Common myeloid progenitor, CD34-positive (primary cell): ENCODE results near the gene BRIP1.

Experiments used
- CTCF ChIA-PET: fragments of 350-600 bp; sonication (Branson Sonifier 250); formaldehyde crosslinking; loops from one replicate; lab custom pipeline; 2021; ENCODE audit warnings: antibody characterized with exemption; lab: Charles Lee
- POLR2A ChIA-PET: fragments of 350-600 bp; sonication (Branson Sonifier 250); formaldehyde crosslinking; loops from one replicate; lab custom pipeline; 2021; ENCODE audit warnings: antibody characterized with exemption; lab: Charles Lee
- DNase-seq, 3 donors: peaks; one replicate each; pipeline versions ENCODE4 v3.0.0 to v3.0.0-alpha.2; 2013
- H3K27ac ChIP-seq, 2 experiments: 1 replicate in 1 of 2; 2 replicates in 1 of 2; pipeline ENCODE4 v1.7.0; 2013; ENCODE audit warnings: inconsistent platforms in 2 of 2, low read length in 2 of 2, mild to moderate bottlenecking in 2 of 2, low read depth in 1 of 2, moderate library complexity in 1 of 2; ENCODE audit not compliant: severe bottlenecking in 2 of 2, insufficient read depth in 1 of 2, poor library complexity in 1 of 2
- H3K27me3 ChIP-seq, 5 experiments: replicated peaks in 2 of 5; 1 replicate in 3 of 5; 2 replicates in 2 of 5; pipeline versions ENCODE4 v1.6.1 to v1.7.0; 2013; ENCODE audit warnings: low read length in 4 of 5, mild to moderate bottlenecking in 2 of 5, moderate library complexity in 2 of 5, inconsistent platforms in 1 of 5; ENCODE audit not compliant: insufficient read depth in 5 of 5, control insufficient read depth in 4 of 5
- H3K36me3 ChIP-seq, 4 experiments: 1 replicate in 2 of 4; 2 replicates in 2 of 4; pipeline versions ENCODE4 v1.6.1 to v1.7.0; 2013; ENCODE audit warnings: low read length in 3 of 4, control low read depth in 1 of 4, mild to moderate bottlenecking in 1 of 4; ENCODE audit not compliant: control insufficient read depth in 4 of 4, insufficient read depth in 4 of 4
- H3K4me1 ChIP-seq, 4 experiments: 1 replicate in 3 of 4; 2 replicates in 1 of 4; pipeline versions ENCODE4 v1.6.1 to v1.7.1; 2013; ENCODE audit warnings: low read length in 3 of 4, mild to moderate bottlenecking in 3 of 4, control low read depth in 1 of 4, inconsistent platforms in 1 of 4, moderate library complexity in 1 of 4; ENCODE audit not compliant: control insufficient read depth in 4 of 4, insufficient read depth in 4 of 4; ENCODE audit errors: control extremely low read depth in 1 of 4
- H3K4me3 ChIP-seq, 7 experiments: 1 replicate in 4 of 7; 2 replicates in 3 of 7; pipeline versions ENCODE4 v1.5.1 to v1.7.0; 2013; ENCODE audit warnings: mild to moderate bottlenecking in 7 of 7, low read length in 6 of 7, moderate library complexity in 6 of 7, inconsistent platforms in 2 of 7, low read depth in 2 of 7, control low read depth in 1 of 7; ENCODE audit not compliant: insufficient read depth in 4 of 7, control insufficient read depth in 1 of 7; ENCODE audit errors: extremely low read depth in 1 of 7
- H3K9me3 ChIP-seq, 5 experiments: 1 replicate in 4 of 5; 2 replicates in 1 of 5; pipeline versions ENCODE4 v1.6.1 to v1.7.1; 2013; ENCODE audit warnings: low read length in 4 of 5, mild to moderate bottlenecking in 2 of 5, inconsistent platforms in 1 of 5, low read depth in 1 of 5, moderate library complexity in 1 of 5; ENCODE audit not compliant: control insufficient read depth in 4 of 5, insufficient read depth in 2 of 5; ENCODE audit errors: control extremely low read depth in 1 of 5
- WGBS: methylation state at CpG from one replicate; pipeline ENCODE4 v1.1.5; 2013; ENCODE audit not compliant: insufficient coverage; 5-methylcytosine and 5-hydroxymethylcytosine counted together

BRIP1 gene

GRCh38 chr17:61878520-61878919 lies 15.2 kb upstream of the BRIP1 start:
- H3K9me3 ChIP-seq, result no peaks in the 10 kb centered on the region
- ChIA-PET CTCF (no interaction called here), POLR2A (no interaction called here)
- 100% methylated on average over 1 of the region's 2 CpGs for WGBS
- peaks cover 14 to 51% (median 32%) of the 10 kb centered on the region in 4 experiments for H3K36me3 ChIP-seq
- H3K4me1 ChIP-seq, result no peaks in the 10 kb centered on the region
- no peaks in the 10 kb centered on the region for H3K27me3 ChIP-seq
- H3K27ac ChIP-seq, result no peak overlapping the region
- DNase-seq, result no peak
- H3K4me3 ChIP-seq, result no peak overlapping the region

GRCh38 chr17:61877837-61878236 lies 14.5 kb upstream of the BRIP1 start:
- Histone ChIP-seq H3K9me3 (no peaks in the 10 kb centered on the region), H3K4me1 (no peaks in the 10 kb centered on the region), H3K4me3 (no peak overlapping the region), H3K27ac (no peak overlapping the region), H3K36me3 (peaks cover 12 to 50% (median 31%) of the 10 kb centered on the region in 4 experiments), H3K27me3 (no peaks in the 10 kb centered on the region)
- ChIA-PET POLR2A (no interaction called here), CTCF (no interaction called here)
- WGBS, result no CpG with 5 or more reads among the region's 2 CpGs
- DNase-seq, result no peak

DNA sequence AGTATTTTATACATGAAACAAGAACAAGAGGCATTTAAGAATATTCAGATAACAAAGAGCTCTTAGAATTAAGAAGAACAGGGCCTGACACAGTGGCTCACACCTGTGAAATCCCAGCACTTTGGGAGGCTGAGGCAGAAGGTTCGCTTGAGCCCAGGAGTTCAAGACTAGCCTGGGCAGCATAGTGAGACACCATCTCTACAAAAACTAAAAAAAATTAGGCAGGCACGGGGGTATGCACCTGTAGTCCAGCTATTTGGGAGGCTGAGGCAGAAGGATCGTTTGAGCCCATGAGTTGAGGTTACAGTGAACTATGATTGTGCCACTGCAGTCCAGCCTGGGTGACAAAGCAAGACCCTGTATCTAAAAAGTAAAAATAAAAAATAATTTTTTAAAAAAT lies 12.5 kb upstream of the BRIP1 start:
- no peak for DNase-seq
- Histone ChIP-seq H3K27ac (no peak overlapping the region), H3K36me3 (peaks cover 14 to 53% (median 34%) of the 10 kb centered on the region in 4 experiments), H3K27me3 (no peaks in the 10 kb centered on the region), H3K4me1 (no peaks in the 10 kb centered on the region), H3K4me3 (no peak overlapping the region), H3K9me3 (no peaks in the 10 kb centered on the region)
- ChIA-PET CTCF (interaction anchor here (0.5 to 1.2 kb wide), 2 partner anchors 28 to 160 kb away, joined by 3 to 5 read pairs; no protein-coding TSS in a partner anchor), POLR2A (no interaction called here)
- 100% methylated on average over 1 of the region's 3 CpGs for WGBS

GRCh38 chr17:61875285-61875684 lies 12.0 kb upstream of the BRIP1 start:
- Histone ChIP-seq H3K27me3 (no peaks in the 10 kb centered on the region), H3K4me1 (no peaks in the 10 kb centered on the region), H3K4me3 (no peak overlapping the region), H3K9me3 (no peaks in the 10 kb centered on the region), H3K27ac (no peak overlapping the region), H3K36me3 (peaks cover 16 to 53% (median 35%) of the 10 kb centered on the region in 4 experiments)
- ChIA-PET CTCF (interaction anchor here (0.5 kb wide), 1 partner anchor 160 kb away, joined by 3 read pairs; no protein-coding TSS in a partner anchor), POLR2A (no interaction called here)
- no CpG with 5 or more reads among the region's 1 CpG for WGBS
- DNase-seq, result no peak

DNA sequence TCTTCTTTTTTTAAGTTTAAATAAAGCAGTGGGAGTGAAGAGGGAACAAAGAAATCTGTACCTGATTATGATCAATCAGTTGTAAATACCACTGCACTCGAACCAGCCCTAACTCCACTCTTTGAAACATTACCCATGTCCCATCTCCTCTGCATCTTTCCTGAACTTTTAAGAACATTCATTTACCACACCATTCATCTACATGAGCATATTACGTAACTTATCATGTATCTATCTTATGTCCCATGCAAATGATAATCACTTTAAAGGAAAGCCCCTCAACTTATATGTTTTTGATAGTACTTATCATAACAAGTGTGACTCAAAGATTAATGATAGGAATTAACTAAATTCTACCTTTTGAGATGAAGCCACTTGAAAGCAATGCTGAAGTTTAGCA lies 10.7 kb upstream of the BRIP1 start:
- Histone ChIP-seq H3K36me3 (peaks cover 18 to 56% (median 36%) of the 10 kb centered on the region in 4 experiments), H3K27ac (no peak overlapping the region), H3K4me1 (no peaks in the 10 kb centered on the region), H3K27me3 (no peaks in the 10 kb centered on the region), H3K4me3 (no peak overlapping the region), H3K9me3 (no peaks in the 10 kb centered on the region)
- POLR2A ChIA-PET, result no interaction called here
- CTCF ChIA-PET, result no interaction called here
- 86% methylated on average over 1 of the region's 2 CpGs for WGBS
- DNase-seq, result no peak

DNA sequence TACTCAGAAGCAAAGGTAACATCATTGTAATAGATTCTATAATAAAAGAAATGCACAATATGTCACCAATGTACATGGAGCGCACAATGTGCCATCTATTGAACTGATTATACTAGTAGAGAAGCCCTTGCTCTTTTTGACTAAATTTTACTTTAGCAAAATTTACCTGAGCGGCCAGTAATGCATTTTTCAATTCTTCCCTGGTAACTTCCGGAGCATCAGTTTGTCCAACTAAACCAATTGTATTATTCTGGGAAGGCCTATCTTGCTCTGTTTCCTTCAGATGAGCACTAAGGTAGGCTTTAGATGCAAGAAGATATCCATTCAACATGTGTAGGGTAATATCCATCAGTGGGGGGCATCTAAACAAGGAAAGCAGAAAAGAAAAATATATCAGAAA lies 8.8 kb upstream of the BRIP1 start:
- no peak for DNase-seq
- WGBS, result 100% methylated on average over 2 of the region's 3 CpGs
- Histone ChIP-seq H3K4me1 (no peaks in the 10 kb centered on the region), H3K27me3 (no peaks in the 10 kb centered on the region), H3K36me3 (peaks cover 15 to 66% (median 38%) of the 10 kb centered on the region in 4 experiments), H3K27ac (no peak overlapping the region), H3K4me3 (no peak overlapping the region), H3K9me3 (no peaks in the 10 kb centered on the region)
- CTCF ChIA-PET, result no interaction called here
- POLR2A ChIA-PET, result no interaction called here

DNA sequence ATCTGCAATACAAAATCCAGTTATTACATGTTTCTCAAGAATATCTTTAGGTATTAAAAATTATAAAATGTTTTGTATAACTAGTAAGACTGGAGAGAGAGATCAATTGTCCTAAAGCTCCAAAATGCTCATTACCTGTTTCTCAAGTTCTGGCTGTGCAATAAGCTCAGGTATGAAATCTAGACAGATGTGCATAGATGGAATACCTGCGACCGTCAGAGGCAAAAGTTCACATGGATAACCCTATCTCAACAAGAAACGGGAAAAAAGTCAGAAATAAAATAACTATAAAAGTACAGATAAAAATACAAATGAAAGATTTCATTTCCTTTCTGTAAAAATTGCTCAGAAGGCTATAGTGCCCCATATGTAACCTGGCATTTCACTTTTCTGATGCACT lies 5.8 kb upstream of the BRIP1 start:
- POLR2A ChIA-PET, result interaction anchor here (0.5 kb wide), 1 partner anchor 432 kb away, joined by 3 read pairs; no protein-coding TSS in a partner anchor
- WGBS, result no CpG with 5 or more reads among the region's 3 CpGs
- Histone ChIP-seq H3K9me3 (no peaks in the 10 kb centered on the region), H3K36me3 (peaks cover 9 to 47% (median 28%) of the 10 kb centered on the region in 4 experiments), H3K27me3 (no peaks in the 10 kb centered on the region), H3K4me1 (peaks cover 0 to 3% (median under 1%) of the 10 kb centered on the region in 4 experiments), H3K27ac (no peak overlapping the region), H3K4me3 (no peak overlapping the region)
- DNase-seq, result no peak
- CTCF ChIA-PET, result no interaction called here
